HepG2 (cell line): ENCODE data around the gene IQCE. TPM values are rescaled to one million over a fixed set of nuclear protein-coding genes. Genes with fewer than 3 reads are reported as not detected.

ENCODE experiments used
- ATAC-seq: fragments of 200-7000 bp; cut with Tn5 transposase; 3 replicates; pipeline ENCODE4 v1.9.1; 2020; ENCODE audit warnings: mild to moderate bottlenecking, moderate library complexity
- BruUV-seq: library from RNA; stranded (reverse); fragments of 400-500 nt; replicated peaks from 2 replicates; lab custom pipeline; 2021; lab: Mats Ljungman, UMichigan
- CTCF ChIA-PET: fragments of 300-600 bp; formaldehyde crosslinking; extraction: SDS; loops from one replicate; lab custom pipeline; 2021; ENCODE audit warnings: low total read pairs, inconsistent platforms, low intra/inter-chr PET ratio; lab: Yijun Ruan, JAX
- POLR2A ChIA-PET: fragments of 350-600 bp; sonication (Branson Sonifier 250); formaldehyde crosslinking; loops from one replicate; lab custom pipeline; 2020; ENCODE audit warnings: antibody characterized with exemption, inconsistent platforms; lab: Yijun Ruan, JAX
- DNase-seq: peaks from one replicate; pipeline ENCODE4 v3.0.0-alpha.2; 2015; ENCODE audit warnings: low spot score
- FAIRE-seq: peaks from 3 replicates; lab custom pipeline; 2011; peaks lifted over from hg19 to GRCh38; lab: Jason Lieb, UNC
- H2AFZ ChIP-seq: one replicate; pipeline ENCODE4 v1.6.1; 2011; ENCODE audit warnings: low read length, inconsistent platforms
- H3K27ac ChIP-seq: fragments of 300-600 bp; 3 replicates; pipeline ENCODE4 v1.8.0; 2011; ENCODE audit warnings: mixed run types, mild to moderate bottlenecking, mixed read lengths, low read length, inconsistent platforms; ENCODE audit not compliant: insufficient read depth; ENCODE audit errors: extremely low read length
- H3K27me3 ChIP-seq, 2 experiments: fragments of 200-600 bp in 1 of 2; 2 replicates in 1 of 2; 3 replicates in 1 of 2; pipeline versions ENCODE4 v1.6.0 to v1.8.0; 2011; ENCODE audit warnings: low read length in 2 of 2, mild to moderate bottlenecking in 2 of 2, moderate library complexity in 2 of 2, inconsistent platforms in 1 of 2; ENCODE audit not compliant: insufficient read depth in 2 of 2, control insufficient read depth in 1 of 2
- H3K36me3 ChIP-seq, 2 experiments: fragments of 200-600 bp in 1 of 2; replicated peaks in 1 of 2; 2 replicates in 1 of 2; 3 replicates in 1 of 2; pipeline versions ENCODE4 v1.5.1 to v1.8.0; 2011; ENCODE audit warnings: low read length in 2 of 2, inconsistent platforms in 1 of 2; ENCODE audit not compliant: insufficient read depth in 2 of 2, control insufficient read depth in 1 of 2
- H3K4me1 ChIP-seq: 2 replicates; pipeline ENCODE4 v1.5.1; 2012; ENCODE audit warnings: low read length, inconsistent platforms; ENCODE audit not compliant: insufficient read depth
- H3K4me2 ChIP-seq: 2 replicates; pipeline ENCODE4 v1.6.0; 2011; ENCODE audit warnings: low read depth, low read length, inconsistent platforms
- H3K4me3 ChIP-seq, 3 experiments: fragments of 200-600 bp in 1 of 3; sonication (generic), shearing (Covaris generic) in 1 of 3; replicated peaks in 1 of 3; 2 replicates each; pipeline ENCODE4 v1.5.1; 2011 to 2016; ENCODE audit warnings: low read length in 3 of 3, inconsistent platforms in 2 of 3, low read depth in 2 of 3, mild to moderate bottlenecking in 2 of 3, control low read depth in 1 of 3, mixed read lengths in 1 of 3; ENCODE audit not compliant: insufficient read depth in 1 of 3
- H3K79me2 ChIP-seq: one replicate; pipeline ENCODE4 v1.6.1; 2011; ENCODE audit warnings: low read length, inconsistent platforms; ENCODE audit not compliant: insufficient read depth
- H3K9ac ChIP-seq: 2 replicates; pipeline ENCODE4 v1.6.0; 2011; ENCODE audit warnings: mild to moderate bottlenecking, low read depth, low read length, inconsistent platforms; ENCODE audit not compliant: insufficient read depth
- H3K9me3 ChIP-seq: 2 replicates; pipeline ENCODE4 v1.5.1; 2012; ENCODE audit warnings: mild to moderate bottlenecking, low read length
- H4K20me1 ChIP-seq: 2 replicates; pipeline ENCODE4 v1.6.0; 2011; ENCODE audit warnings: inconsistent platforms, mild to moderate bottlenecking, low read length, moderate library complexity; ENCODE audit not compliant: insufficient read depth
- ZBTB38 ChIP-seq: sonication (generic); formaldehyde crosslinking; IDR thresholded peaks from 2 replicates; pipeline ENCODE4 v1.5.1; 2020; ENCODE audit warnings: mild to moderate bottlenecking, missing genetic modification reagents
- WGBS: methylation state at CpG from one replicate; pipeline ENCODE4 v1.1.6; 2017; ENCODE audit warnings: low lambda C conversion rate; 5-methylcytosine and 5-hydroxymethylcytosine counted together
- in situ Hi-C: cut with HindIII; loops from 2 replicates; pipeline ENCODE4 v1.10.0; 2017; ENCODE audit warnings: low pct_unique_long_range_greater_than_20kb; ENCODE audit not compliant: extremely low pct_ligation_motif_present
- intact Hi-C: fragments of 100-400 bp; cut with micrococcal nuclease; formaldehyde crosslinking; loops from one replicate; pipeline ENCODE4 v1.10.0; 2022; ENCODE audit not compliant: unreplicated experiment
- polyA plus RNA-seq, 8 experiments: library from polyadenylated mRNA; depleted of rRNA in 3 of 8; stranded (reverse) in 7 of 8; unstranded in 1 of 8; fragments of >200 nt; fragmentation: Illumina TruSeq in 4 of 8; extraction: Trizol in 4 of 8; gene quantifications; 2 replicates each; pipeline versions ENCODE4 v1.2.1 to v1.2.3, GENCODE V29; 2011 to 2016; ENCODE audit warnings: low read depth in 4 of 8, missing spikeins in 1 of 8, mixed read lengths in 1 of 8; ENCODE audit not compliant: insufficient read depth in 1 of 8
- total RNA-seq, 5 experiments: library from RNA; depleted of rRNA; stranded (reverse); fragments of >200 nt; fragmentation: Illumina TruSeq; extraction: Trizol; gene quantifications; 2 replicates each; pipeline ENCODE4 v1.2.3, GENCODE V29; 2016; ENCODE audit warnings: low read depth in 1 of 5
- TF ChIP-seq, protein P1 (sequence below): sonication (generic); formaldehyde crosslinking; IDR thresholded peaks from 2 replicates; pipeline ENCODE4 v1.9.0; 2021; ENCODE audit warnings: missing genetic modification reagents, borderline replicate concordance

Gene IQCE
- total and polyA plus RNA-seq, 2 of the 13 experiments (the other 11 are each of a cell fraction or from before 2014, with no cell fraction given), result 1.5 to 2.5 TPM

- POLR2A ChIA-PET, result interaction anchor here (0.7 to 3.7 kb wide), 3 partner anchors 8 to 15 kb away, joined by 3 to 29 read pairs (median 6); no protein-coding TSS in a partner anchor
Measured at GRCh38 chr7:2614631-2615330, 56.0 kb downstream of the IQCE start.

More at GRCh38 chr7:2614631-2615330, 56.0 kb downstream of the IQCE start:
- TF ChIP-seq, protein P1, sequence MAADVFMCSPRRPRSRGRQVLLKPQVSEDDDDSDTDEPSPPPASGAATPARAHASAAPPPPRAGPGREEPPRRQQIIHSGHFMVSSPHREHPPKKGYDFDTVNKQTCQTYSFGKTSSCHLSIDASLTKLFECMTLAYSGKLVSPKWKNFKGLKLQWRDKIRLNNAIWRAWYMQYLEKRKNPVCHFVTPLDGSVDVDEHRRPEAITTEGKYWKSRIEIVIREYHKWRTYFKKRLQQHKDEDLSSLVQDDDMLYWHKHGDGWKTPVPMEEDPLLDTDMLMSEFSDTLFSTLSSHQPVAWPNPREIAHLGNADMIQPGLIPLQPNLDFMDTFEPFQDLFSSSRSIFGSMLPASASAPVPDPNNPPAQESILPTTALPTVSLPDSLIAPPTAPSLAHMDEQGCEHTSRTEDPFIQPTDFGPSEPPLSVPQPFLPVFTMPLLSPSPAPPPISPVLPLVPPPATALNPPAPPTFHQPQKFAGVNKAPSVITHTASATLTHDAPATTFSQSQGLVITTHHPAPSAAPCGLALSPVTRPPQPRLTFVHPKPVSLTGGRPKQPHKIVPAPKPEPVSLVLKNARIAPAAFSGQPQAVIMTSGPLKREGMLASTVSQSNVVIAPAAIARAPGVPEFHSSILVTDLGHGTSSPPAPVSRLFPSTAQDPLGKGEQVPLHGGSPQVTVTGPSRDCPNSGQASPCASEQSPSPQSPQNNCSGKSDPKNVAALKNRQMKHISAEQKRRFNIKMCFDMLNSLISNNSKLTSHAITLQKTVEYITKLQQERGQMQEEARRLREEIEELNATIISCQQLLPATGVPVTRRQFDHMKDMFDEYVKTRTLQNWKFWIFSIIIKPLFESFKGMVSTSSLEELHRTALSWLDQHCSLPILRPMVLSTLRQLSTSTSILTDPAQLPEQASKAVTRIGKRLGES (CRISPR knock-in tag), result no peak
- 0 out of 2 replicates have a peak, but pooled peaks have one; percentile 17 for TF ChIP-seq ZBTB38
- TF ChIP-seq, all 625 proteins: peak for 1
- intact Hi-C loops, result no loop called here
- H3K4me2 ChIP-seq, result no peak overlapping the region
- H3K4me1 ChIP-seq, result peaks cover 65% of the 10 kb centered on the region
- H3K4me3 ChIP-seq, result no peak overlapping the region
- CTCF ChIA-PET, result no interaction called here
- WGBS, result 78% methylated on average over 22 of the region's 22 CpGs
- BruUV-seq, result no TSS peak
- H3K27me3 ChIP-seq, result no peaks in the 10 kb centered on the region; a peak in 1 of 5 replicates
- H3K9ac ChIP-seq, result no peak overlapping the region
- no peaks in the 10 kb centered on the region for H4K20me1 ChIP-seq
- in situ Hi-C loops, result no loop called here
- ATAC-seq (no peak), FAIRE-seq (no peak), DNase-seq (no peak)
- no peak overlapping the region for H3K27ac ChIP-seq
- no peaks in the 10 kb centered on the region for H3K9me3 ChIP-seq
- H3K36me3 ChIP-seq, result no peaks in the 10 kb centered on the region; a peak in 1 of 5 replicates
- no peak overlapping the region for H2AFZ ChIP-seq
- H3K79me2 ChIP-seq, result no peaks in the 10 kb centered on the region
